ENCODE measurements around the gene MAP2K2. TPM values are rescaled to one million over a fixed set of nuclear protein-coding genes. Genes with fewer than 3 reads are reported as not detected.

The MAP2K2 gene
- total RNA-seq, 2 donors from 2014 or later: 104 to 145 TPM

GRCh38 chr19:4108767-4109625 is 14.9 kb downstream of the MAP2K2 start:
- Histone ChIP-seq H3K9me3 (no peaks in the 10 kb centered on the region), H3K27me3 (replicated peaks; ENCODE audit: insufficient read depth) (no peaks in the 10 kb centered on the region), H3K4me3 (no peak overlapping the region), H3K27ac (no peak overlapping the region), H3K36me3 (peaks cover 0 to 14% of the 10 kb centered on the region in 2 donors), H3K4me1 (replicated peaks) (no peaks in the 10 kb centered on the region)
- TF ChIP-seq CTCF (IDR thresholded peaks at IDR 0.05) (no peak), POLR2AphosphoS5 (IDR thresholded peaks at IDR 0.05) (no peak), POLR2A (IDR thresholded peaks at IDR 0.05) (no peak)
- DNase-seq (ENCODE audit: low spot score): no peak
- intact Hi-C loops (cut with DNase I): no loop called here
- WGBS: 88% methylated on average over 35 of the region's 35 CpGs

GRCh38 chr19:4103080-4103433 is 20.9 kb downstream of the MAP2K2 start:
- Histone ChIP-seq H3K4me3 (no peak overlapping the region), H3K9me3 (no peaks in the 10 kb centered on the region), H3K4me1 (replicated peaks) (no peaks in the 10 kb centered on the region), H3K36me3 (peaks cover 0 to 28% of the 10 kb centered on the region in 2 donors), H3K27ac (no peak overlapping the region), H3K27me3 (replicated peaks; ENCODE audit: insufficient read depth) (no peaks in the 10 kb centered on the region)
- no peak for DNase-seq (ENCODE audit: low spot score)
- intact Hi-C loops (cut with DNase I): no loop called here
- TF ChIP-seq POLR2A (IDR thresholded peaks at IDR 0.05): no peak
- TF ChIP-seq POLR2AphosphoS5 (IDR thresholded peaks at IDR 0.05): no peak
- TF ChIP-seq CTCF (IDR thresholded peaks at IDR 0.05): no peak
- WGBS: 83% methylated on average over 9 of the region's 9 CpGs

- WGBS: 90% methylated on average over 32 of the region's 53 CpGs
- no peaks in the 10 kb centered on the region for H3K4me1 ChIP-seq (replicated peaks)
- H3K36me3 ChIP-seq: peaks cover 0 to 28% of the 10 kb centered on the region in 2 donors
- H3K27me3 ChIP-seq (replicated peaks; ENCODE audit: insufficient read depth): no peaks in the 10 kb centered on the region
- intact Hi-C loops (cut with DNase I): no loop called here
- DNase-seq (ENCODE audit: low spot score): no peak
- no peak overlapping the region for H3K27ac ChIP-seq
- H3K9me3 ChIP-seq: no peaks in the 10 kb centered on the region
- TF ChIP-seq POLR2AphosphoS5 (IDR thresholded peaks at IDR 0.05) (no peak), CTCF (IDR thresholded peaks at IDR 0.05) (no peak), POLR2A (IDR thresholded peaks at IDR 0.05) (no peak)
- H3K4me3 ChIP-seq: no peak overlapping the region
Observed at GRCh38 chr19:4102339-4103079, 21.4 kb downstream of the MAP2K2 start.

GRCh38 chr19:4101496-4101770 is 22.5 kb downstream of the MAP2K2 start:
- Histone ChIP-seq H3K9me3 (no peaks in the 10 kb centered on the region), H3K27me3 (replicated peaks; ENCODE audit: insufficient read depth) (no peaks in the 10 kb centered on the region), H3K4me1 (replicated peaks) (no peaks in the 10 kb centered on the region), H3K27ac (no peak overlapping the region), H3K36me3 (peaks cover 0 to 23% of the 10 kb centered on the region in 2 donors), H3K4me3 (no peak overlapping the region)
- intact Hi-C loops (cut with DNase I): no loop called here
- TF ChIP-seq CTCF (IDR thresholded peaks at IDR 0.05) (no peak), POLR2A (IDR thresholded peaks at IDR 0.05) (no peak), POLR2AphosphoS5 (IDR thresholded peaks at IDR 0.05) (no peak)
- DNase-seq (ENCODE audit: low spot score): no peak
- WGBS: 93% methylated on average over 10 of the region's 10 CpGs
